Limb (tissue), 2 donors: ENCODE measurements around the gene TREH.
"Not testable (repeated sequence)": the region's sequence is repeated elsewhere in the genome, so short reads cannot be mapped to it uniquely, and the experiment has no call there.

Experiments
- DNase-seq, 2 donors: peaks; one replicate each; pipeline ENCODE4 v3.0.0-alpha.2; 2016; ENCODE audit errors: extremely low spot score in 2 of 2

Gene TREH

DNA sequence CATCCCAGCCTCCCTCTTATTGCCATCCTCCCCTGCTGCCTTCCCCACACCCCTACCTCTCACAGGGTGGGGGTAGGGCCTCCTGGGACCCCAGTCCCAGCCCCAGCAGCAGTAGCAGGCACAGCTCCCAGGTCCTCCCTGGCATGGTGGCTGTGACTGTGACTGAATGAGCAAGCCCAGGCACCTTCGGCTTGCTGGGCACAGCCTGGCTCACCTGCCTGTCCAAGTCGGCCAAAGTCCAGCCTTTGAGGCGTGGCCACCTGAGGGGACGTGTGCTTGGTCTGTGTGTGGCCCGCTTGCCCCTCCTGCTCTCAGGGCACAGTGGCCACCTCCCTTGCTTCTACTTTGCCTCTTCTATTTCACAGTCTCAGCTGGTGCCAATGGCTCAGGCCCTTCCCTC is at the start of gene TREH:
Gene TREH (minus strand): TSS at position 168 of the 400 bp plus-strand sequence. CDS start 23 bp downstream, at position 145.
- DNase-seq, result no peak

DNA sequence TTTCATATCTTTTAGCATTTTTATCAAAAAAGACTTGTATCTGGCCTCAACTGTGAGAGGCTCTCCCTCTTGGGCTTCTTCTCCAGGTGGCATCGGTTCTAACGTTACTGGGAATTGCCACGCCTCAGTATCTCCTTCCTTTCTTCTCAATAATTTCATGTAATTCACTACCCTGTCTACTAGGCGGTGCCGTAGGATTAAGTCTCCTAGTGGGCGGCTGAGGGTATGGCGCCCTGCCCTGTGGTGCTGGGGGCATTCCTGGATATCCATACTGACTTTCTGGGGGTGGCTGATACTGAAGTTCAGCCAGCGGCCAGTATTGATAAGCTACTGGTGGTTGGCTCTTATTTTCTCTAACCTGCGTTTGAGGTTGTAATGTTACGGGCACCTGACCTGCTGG is 48.7 kb upstream of the TREH start:
- DNase-seq, result not testable (repeated sequence)

DNA sequence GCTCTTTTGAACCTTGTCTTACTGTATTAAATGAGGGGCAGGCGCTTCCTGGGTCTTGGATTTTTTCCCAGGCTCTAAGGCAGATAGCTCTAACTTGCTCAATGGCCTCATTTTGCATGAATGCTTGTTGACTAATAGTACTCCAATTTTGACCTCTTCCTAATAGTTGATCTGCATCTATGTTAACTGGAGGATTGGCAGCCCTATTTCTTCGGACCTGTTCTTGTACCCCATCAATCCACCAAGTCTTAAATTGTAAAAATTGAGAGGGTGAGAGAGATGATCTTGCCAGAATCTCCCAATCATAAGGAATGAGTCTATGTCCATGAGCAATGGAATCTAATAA is 48.2 kb upstream of the TREH start:
- not testable (repeated sequence) for DNase-seq

GRCh38 chr11:118727001-118727720 is 47.7 kb upstream of the TREH start:
- not testable (repeated sequence) for DNase-seq

- DNase-seq, result not testable (repeated sequence)
Observed at GRCh38 chr11:118721478-118722015, 42.1 kb upstream of the TREH start.

- not testable (repeated sequence) for DNase-seq
Observed at GRCh38 chr11:118720740-118721139, 41.3 kb upstream of the TREH start.

DNA sequence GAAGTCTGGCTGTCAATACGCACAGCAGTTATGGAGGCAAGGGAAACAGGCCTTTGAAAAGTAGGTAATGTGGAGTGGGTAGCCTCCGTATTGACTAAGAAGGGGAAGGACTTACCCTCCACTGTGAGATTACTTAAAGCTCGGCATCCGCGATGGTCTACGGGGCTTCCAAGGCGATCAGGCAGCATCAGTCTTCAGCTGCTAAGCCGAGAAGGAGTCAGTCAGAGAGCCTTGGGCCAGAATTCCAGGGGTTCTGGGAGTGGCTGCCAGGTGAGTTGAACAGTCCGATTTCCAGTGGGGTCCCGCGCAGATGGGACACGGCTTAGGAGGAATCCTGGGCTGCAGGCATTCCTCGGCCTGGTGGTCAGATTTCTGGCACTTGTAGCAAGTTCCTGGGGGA is 40.6 kb upstream of the TREH start:
- not testable (repeated sequence) for DNase-seq

- not testable (repeated sequence) for DNase-seq
Observed at GRCh38 chr11:118718562-118718961, 39.1 kb upstream of the TREH start.

GRCh38 chr11:118717733-118718132 is 38.3 kb upstream of the TREH start:
- DNase-seq, result not testable (repeated sequence)

- not testable (repeated sequence) for DNase-seq
Observed at GRCh38 chr11:118717221-118717620, 37.8 kb upstream of the TREH start.

- no peak for DNase-seq
Observed at GRCh38 chr11:118715837-118716260, 36.4 kb upstream of the TREH start.

DNA sequence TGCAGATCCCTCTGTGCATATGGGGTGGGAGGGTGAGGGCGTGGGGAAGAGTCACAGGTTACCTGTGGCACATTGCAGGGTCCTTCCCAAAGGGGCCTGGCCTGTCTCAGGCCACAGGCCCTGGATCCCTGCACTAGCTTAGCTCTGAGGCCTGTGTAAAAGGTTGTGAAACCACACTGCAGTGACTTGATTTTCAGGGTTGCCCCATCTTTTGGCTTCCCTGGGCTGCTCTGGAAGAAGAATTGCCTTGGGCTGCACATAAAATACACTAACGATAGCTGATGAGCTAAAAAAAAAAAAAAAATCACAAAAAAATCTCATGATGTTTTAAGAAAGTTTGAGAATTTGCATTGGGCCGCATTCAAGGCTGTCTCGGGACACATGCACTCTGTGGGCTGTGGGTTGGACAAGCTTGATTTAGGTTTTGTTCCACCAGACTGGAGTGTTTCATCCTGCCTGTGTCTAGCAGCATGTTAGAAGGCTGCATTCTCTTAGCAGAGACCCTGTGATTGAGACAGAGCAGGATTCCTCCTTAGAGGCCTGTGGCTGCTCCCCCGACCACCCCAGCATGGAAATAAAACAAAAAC is 35.9 kb upstream of the TREH start:
- no peak for DNase-seq

DNA sequence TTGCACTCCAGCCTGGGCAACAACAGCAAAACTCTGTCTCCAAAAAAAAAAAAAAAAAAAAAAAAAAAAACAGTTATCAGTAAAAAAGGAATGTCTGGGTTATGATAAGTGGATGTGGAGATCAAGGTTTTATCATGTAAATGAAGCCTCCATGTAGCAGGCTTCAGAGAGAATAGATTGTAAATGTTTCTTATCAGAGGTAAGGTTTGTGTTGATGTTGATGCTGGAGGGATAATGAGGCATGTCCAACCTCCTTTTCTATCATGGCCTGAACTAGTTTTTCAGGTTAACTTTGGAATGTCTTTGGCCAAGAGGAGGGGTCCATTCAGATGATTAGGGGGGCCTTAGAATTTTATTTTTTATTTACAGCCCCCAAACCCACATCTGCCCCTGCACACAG is 35.4 kb upstream of the TREH start:
- no peak for DNase-seq

DNA sequence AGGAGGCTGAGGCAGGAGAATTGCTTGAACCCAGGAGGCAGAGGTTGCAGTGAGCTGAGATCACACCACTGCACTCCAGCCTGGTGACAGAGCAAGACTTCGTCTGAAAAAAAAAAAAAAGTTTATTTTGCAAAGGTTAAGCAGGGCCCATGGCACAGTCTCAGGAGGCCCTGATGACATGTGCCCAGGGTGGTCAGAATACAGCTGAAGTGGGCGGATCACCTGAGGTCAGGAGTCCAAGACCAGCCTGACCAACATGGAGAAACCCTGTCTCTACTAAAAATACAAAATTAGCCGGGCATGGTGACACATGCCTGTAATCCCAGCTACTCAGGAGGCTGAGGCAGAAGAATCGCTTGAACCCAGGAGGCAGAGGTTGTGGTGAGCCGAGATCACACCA is 35.0 kb upstream of the TREH start:
- DNase-seq, result not testable (repeated sequence)

GRCh38 chr11:118708296-118708695 is 28.8 kb upstream of the TREH start:
- no peak for DNase-seq

DNA sequence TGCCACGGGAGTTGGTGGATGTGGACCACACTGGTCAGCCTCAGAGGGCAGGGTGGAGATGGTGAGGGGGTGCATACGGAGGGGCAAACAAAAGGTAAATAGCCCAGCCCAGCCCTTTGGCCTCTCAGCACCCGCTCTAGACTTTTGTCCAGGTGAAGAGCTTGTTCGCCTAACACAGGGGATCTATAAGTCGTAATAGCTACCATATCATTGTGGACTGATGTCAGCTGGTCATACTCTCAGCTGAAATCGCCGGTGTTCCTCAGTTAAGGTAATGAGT is 27.0 kb upstream of the TREH start:
- DNase-seq, result no peak

DNA sequence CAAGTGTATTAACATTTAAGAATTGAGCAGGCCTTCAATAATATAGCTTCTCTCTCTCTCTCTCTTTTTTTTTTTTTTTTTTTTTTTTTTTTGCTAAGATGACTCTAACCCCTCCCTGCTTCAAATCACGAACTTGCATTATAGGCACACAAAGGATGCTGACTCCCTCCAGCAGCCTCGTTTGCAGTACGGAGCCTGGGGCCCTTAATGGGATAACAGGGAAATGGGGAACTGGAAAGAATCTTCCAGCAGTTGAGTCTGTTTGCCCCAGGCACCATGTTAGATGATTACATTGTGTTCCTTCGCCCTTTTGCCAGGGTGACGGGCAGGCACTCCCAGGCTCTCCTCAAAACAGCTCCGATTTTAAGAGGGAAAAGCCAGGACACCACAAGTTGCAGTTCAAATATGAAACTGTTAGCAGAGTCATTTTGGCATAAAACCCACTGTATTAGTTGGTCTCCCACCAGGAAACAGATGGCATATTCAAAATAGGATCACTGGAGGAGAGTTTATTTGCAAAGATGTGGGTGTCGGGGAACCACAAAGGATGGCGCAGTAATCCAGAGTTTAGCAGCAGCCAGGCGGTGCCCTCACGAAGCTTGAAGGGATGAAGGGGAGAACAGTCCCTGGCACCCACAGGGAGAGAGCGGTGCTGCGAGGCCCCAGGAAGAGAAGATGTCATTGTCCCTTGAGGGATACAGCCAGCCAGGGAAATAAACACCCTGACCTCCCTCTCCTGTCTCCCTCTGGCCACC is 26.5 kb upstream of the TREH start:
- no peak for DNase-seq

DNA sequence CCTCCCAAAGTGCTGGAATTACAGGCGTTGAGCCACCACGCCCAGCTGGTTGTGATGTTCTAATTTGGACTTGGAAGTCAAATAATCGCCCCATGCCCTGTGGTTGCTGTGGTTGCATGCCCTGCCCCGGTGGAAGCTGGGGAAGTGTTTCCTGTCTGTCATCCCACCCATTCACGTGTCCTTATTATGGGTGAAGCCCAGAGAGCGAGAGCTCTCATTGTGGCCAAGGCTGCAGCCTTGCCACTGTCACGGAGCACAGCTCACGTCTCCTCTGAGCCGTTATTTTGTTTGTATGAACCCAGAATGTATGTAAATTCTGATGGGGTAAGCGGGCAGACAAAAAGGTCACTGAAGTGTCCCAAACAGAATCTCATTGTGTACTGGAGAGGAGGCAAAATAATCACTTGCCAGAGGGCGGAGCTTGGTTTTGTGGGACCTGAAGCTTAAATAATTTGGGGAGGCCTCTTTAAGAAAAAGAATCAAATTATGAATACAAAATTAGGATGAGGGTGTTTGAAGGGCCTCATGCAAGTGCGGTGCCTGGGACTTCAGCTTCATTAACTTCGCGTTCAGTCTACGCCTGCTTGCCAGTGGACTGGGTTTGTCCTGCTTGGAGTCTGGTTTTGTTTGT is 25.8 kb upstream of the TREH start:
- DNase-seq, result no peak

DNA sequence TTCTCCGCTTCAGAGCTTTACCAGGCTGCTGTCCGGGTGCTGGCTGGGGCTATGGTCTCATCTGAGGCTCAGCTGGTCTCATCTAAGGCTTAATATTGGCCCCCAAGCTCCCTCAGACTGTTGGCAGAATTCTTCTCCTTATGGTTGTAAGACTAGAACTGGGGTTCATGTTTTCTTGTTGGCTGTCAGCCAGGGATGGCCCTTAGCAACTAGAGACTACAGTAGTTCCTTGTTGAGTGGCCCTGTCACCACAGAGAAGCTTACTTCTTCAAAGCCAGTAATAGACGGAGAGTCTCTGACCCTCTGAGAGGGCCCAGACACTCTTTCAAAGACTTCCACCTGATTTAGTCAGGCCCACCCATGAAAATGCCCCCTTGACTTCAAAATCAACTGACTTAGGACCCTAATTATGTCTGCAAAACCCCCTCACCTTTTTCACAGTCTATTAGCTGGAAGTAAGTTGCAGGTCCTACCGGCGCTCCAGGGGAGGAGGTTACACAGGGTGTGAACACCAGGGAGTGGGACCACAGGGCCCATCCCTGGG is 24.2 kb upstream of the TREH start:
- DNase-seq, result no peak

- no peak for DNase-seq
Observed at GRCh38 chr11:118699506-118700220, 20.2 kb upstream of the TREH start.

- no peak for DNase-seq
Observed at GRCh38 chr11:118697346-118697745, 17.9 kb upstream of the TREH start.
